Medulla oblongata (tissue), 1 donor: ENCODE results near the gene TMPRSS3.
"Not testable (repeated sequence)": the region's sequence is repeated elsewhere in the genome, so short reads cannot be mapped to it uniquely, and the experiment has no call there.

ENCODE experiments used
- DNase-seq: peaks from one replicate; pipeline ENCODE4 v3.0.0-alpha.2; 2015; ENCODE audit errors: extremely low spot score

TMPRSS3 gene

DNA sequence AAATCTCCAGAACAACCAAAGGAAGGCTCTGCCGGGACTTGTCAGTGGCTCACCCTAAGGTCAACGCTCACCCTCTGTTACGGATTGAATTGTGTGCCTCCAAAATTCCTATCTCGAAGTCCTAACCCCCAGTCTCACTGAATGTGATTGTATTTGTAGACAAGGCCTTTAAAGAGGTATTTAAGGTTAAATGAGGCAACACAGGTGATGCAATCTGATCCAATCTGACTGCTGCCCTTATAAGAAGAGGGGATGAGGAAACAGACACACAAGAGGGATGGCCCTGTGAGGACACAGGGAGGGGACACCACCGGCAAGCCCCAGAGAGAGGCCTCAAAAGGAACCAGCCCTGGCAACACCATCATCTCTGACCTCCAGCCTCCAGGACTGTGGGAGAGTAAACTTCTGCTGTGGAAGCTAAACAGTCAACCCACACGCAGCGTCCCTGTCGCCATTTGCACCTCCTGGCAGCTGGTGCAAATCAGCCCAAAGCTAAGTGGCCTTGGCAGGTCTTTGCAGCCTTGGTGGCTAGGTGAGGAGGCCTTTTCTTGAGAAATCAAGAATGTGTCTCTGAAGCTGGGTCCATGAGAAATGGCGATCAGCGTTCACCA is 32.1 kb upstream of the TMPRSS3 start:
- no peak for DNase-seq

DNA sequence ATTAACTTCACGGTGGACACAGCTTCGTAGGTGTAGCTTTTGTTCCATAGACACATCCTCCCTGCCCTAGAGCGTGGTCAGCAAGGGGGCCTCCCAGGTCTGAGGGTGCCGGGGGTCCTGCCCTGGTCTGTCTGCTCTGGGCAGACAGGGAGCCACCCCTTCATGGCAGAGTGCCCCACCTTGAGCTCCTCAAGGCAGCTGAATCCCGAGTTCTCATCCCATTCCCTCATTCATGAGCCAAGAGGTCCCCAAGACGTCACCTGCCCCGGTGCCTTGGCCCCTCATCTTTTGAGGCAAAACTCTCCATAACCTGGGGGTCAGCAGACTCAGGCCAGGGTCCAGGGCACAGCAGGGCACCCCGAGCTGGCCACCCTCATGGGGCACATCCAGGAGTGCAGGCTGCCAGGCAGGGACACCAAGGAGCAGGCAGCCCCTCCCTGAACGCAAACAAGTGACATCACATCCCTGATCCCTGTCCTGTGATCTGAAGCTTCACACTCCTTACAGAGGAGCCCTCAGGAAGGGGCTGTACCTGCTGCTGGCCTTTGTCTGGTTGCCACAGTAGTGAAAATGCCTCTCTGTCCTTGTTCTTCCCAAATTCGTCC is 31.1 kb upstream of the TMPRSS3 start:
- no peak for DNase-seq

DNA sequence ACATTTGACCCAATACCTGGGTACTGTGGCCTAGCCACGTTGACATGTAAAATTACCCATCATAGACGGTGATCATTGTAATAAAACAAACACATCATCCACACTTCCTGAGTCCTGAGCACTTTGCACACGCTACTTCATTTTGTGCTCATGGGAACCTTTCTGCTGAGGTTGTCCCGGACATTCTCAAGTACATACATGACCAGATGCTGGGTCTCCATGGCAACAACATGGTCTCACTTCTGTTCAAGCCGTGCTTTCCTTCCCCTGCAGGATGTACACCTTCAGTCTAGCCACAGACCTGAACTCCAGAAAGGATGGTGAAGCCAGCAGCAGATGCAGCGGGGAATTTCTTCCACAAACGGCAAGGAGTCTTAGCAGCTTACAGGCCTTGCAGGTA is 30.6 kb upstream of the TMPRSS3 start:
- no peak for DNase-seq

DNA sequence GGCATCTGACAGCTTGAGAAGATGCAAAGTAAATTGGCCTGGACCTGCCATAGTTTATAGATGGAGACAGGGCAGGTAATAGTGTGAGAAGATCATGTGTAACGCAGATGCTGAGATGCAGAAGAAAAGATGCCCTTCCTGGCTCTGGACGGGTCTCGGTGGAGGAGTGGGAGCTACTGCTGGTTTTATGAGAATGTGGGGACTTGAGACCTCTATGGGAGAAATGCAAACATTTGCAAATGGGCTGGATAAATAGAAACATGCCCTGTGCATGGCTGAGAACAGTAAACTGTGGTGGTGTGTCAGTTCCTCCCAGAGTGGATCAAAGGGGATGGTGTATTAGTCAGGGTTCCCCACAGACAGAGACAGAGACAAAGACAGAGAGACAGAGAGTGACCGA is 29.7 kb upstream of the TMPRSS3 start:
- no peak for DNase-seq

DNA sequence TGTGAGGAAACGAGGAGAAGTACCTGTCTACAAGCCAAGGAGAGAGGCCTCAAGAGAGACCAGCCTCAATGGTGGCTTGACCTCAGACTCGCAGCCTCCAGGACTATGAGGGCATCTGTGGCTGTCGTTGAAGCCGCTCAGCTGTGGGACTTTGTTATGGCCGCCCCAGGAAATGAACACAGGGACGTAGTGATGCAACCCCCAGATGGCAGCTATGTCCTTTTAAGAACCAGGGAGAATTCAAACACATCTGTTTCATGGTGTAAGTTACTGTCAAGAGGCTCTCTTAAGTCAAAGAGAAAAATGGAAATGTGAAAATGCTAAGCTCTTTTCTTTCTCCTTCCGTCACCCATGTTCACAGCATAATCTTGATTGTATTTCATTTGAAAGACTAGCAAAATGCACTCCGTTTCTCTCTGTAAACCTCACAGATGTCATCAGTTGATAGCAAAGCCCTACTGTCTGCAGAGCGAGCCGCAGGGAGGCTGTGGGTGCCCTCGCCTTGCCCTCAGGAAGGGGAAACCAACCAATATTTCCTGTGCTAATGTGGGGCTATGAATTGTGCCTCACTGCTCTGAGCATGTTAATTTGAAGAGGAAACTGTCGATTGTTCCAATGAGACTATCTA is 29.2 kb upstream of the TMPRSS3 start:
- DNase-seq: no peak

DNA sequence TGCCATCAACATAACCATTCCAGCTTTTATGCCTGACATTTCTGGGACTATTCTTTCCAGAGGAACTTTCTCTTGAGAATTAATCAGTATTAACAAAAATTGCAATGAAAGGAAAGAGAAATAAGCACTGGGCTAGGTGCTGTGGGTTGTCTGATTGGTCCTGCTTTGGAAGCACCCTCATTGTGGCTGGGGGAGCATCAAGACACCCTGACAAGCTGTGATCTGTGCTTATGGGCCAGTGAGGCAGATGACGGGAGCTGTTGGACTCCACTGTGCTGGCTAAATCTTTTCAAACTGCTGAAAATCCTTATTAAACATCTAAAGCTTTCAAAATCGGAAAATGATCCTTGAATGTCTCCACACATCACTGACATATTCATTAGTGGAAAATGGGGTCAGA is 27.8 kb upstream of the TMPRSS3 start:
- no peak for DNase-seq

DNA sequence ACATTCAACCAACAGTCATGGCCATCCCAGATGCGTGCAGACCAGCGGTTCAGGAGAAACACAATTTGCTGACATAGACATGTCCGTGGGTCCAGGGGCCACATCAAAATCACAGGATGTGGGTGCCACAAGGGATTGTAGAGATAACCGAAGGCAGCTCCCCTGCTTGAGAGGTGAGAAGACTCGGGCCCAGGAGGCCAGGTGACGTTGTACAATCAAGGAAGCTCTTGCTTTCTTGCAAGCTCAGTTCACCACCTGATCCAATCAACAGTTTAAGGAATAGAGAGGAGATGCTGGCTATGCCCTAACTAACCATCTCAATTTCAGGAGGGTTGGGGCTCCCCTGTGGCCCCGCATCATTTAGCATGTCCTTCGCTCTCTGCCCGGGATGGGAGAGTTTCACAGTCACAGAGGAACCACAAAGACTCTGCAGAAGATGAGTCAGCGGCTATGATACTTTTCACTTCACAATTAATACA is 27.4 kb upstream of the TMPRSS3 start:
- no peak for DNase-seq

DNA sequence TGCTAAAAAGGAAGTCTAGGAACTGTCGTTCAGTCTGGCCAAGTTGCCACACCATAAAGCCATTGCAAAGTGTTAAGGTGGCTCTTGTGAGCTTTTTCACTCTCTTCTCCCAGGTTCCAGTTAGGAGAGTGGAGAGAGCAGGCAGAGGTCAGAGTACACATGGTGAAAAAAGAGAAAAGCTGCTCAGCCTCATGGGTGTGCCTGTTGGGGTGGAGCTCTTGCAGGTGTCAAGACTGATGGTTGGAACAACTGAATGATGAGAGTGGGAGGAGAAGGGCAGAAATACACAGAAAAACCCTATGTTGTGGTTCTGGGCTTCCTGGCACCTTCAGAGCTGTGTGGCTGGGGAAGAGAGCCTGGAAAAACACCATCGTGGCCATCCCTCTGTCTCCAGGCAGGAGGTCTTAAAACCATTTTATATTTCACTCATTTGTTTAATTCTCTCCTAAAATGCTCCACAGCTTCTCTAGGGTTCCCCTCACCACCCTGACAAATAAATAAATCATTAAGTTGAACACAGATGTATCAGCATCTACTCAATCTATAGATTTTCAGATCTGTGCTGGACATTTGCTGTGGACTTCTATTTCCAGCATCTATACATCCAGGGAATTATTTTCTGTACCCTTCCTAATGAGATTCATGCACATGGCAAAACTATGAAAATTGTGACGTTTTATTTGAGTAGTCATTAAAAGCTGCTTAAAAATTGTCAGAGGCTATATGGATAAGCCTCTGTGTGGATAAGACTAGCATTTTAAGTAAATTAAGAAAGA is 25.4 kb upstream of the TMPRSS3 start:
- no peak for DNase-seq

DNA sequence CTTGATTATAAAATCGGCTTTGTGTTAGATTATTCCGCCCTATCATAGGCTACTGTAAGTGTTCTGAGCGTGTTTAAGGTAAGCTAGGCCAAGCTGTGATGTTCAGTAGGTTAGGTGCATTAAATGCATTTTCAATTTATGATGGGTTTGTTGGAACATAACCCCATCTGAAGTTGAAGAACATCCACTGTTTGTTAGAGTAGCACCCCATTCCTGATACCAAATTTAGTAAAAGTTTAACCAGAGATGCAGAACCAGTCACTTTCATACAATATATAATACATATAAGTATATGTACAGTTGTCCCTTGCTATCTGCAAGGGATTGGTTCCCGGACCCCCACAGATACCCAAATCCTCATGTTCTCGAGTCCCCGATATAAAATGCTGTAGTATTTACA is 24.0 kb upstream of the TMPRSS3 start:
- DNase-seq: no peak

DNA sequence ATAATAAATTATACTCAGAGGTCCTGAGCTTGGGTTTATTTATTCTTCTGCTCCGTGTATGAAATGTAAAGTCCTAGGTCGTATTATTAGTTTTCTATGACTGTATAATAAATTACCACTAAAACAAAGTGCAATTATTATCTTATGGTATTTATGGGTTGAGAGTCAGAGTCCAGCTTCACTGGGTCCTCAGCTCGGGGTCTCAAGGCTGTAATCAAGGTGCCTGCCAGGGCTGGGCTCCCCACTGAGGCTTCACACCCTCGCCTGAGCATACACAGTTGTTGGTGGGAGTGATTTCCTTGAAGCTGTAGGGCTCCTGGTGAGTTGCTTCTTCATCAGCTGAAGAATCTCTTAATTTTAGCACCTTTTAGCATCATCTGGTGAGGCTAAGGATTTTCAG is 23.0 kb upstream of the TMPRSS3 start:
- DNase-seq: no peak

DNA sequence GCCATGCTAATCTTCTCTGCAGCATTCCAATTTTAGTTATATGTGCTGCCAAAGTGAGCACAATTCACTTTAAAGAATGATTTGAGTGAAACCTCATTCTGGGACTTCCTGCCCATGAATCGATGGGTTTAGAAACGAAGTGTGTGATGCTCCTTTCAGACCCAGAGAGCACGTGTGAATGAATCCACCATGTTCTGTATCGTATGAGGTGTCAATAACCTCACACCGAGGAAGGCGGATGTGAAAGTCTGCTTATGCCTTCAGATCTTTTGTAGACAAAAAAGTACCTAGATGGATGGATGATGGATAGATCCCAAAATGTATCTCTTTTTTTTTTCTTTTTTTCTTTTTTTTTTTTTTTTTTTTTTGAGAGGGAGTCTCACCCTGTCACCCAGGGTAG is 21.7 kb upstream of the TMPRSS3 start:
- no peak for DNase-seq

DNA sequence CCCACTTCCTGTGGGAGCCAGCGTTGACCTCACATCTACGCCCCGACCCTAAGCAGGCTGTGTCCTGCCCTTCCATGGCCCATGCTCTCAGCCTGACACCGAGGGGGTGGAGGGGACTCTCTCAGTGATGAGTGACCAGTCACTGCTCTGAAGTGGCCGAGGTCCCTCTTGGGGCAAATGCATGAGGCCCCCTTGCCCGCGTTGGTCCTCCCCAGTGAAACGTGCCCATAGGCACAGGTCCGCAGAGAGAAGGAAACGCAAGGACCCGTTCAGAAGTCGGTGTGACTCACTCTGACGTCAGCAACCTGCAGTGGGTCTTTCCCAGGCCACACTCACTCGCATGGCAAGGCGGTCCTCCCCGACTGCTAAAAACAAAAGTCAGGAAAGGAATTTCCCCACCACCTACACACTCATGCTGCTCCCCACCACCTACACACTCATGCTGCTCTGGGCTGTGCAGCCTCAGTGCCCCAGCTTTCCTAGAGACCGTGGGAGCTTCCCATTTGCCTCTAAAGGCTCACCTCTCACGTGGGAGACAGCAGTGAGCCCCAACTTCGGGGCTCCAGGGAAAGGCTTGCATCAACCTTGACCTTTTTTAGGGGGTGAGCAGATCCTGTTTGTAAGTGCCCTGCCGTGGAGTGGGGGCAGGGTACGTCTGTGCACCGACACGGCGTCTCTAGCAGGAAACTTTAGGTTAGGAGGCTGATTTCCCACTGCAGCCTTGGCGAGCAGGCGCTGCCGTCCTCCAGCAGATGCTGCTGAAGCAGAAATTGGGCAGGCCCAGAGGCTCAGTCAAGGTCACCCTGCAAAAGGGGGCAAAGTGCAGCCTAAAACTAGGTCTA is 19.3 kb upstream of the TMPRSS3 start:
- no peak for DNase-seq

DNA sequence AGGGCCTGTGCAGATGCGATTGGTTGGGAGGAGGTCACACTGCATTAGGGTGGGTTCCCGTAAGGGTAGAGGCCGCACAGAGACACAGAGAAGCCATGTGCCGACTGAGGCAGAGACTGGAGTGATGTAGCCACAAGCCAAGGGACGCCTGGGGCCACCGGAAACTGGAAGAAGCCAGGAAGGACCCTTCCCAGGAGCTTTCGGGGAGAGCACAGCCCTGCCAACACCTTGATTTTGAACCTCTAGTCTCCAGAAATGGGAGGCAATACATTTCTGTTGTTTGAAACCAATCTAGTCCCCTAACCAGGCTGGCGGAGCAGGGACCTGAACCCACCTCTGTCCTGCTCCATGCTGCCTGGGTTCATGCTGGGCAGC is 18.7 kb upstream of the TMPRSS3 start:
- no peak for DNase-seq

DNA sequence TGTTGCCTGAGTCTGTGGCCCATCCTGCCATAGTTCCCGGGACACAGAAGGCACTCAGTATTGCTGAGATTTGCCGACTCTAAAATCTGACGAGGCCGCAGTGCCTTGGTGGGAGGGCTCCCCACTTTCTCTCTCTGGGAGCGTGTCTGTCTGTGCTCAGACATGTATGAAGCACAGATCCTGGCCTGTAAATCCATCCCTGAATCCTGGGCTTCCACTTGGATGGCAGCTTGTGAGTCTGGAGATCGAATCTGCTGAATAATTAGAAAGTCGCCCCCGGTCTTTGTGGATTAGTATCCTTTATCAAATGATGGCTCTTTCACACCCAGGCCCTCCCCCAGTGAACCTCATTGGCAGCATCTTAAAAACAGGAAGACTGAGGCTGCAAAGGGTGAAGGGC is 18.2 kb upstream of the TMPRSS3 start:
- DNase-seq: no peak

DNA sequence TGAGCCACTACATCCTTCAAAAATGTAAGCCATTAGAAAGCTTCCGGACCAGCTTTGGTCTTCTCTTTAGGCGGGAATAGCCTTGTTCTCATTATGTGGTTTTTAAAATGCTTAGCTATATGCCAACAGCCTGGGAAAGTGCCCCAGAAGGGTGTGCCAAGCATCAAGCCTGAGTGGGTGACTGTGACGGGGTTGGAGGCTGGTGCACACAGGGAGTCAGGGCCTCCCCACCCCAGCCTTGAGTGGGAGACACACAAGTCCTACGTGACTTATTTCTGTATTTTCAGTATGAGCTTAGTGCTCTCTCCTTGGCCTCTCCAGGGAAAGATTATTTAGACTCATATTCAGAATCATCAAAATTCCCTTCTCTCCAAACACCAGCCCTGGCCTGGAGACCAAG is 17.6 kb upstream of the TMPRSS3 start:
- no peak for DNase-seq

DNA sequence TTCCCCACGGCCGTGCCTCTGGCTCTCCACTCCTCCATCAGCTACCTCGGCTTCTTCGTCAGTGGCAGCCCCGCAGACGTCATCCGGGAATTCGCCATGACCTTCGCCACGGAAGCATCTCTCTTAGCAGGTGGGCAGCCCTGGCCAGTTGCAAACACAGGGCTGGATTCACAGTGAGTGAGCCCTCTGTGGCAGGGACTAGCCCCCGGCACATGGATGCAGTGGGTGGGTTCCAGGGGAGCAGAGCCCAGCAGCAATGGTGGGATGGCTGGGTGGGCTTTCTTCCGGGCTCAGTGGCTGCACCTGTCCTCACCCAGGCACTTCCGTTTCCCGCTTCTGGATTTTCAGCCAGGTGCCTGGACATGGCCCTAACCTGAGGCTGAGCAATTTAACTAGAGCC is 17.2 kb upstream of the TMPRSS3 start:
- no peak for DNase-seq

DNA sequence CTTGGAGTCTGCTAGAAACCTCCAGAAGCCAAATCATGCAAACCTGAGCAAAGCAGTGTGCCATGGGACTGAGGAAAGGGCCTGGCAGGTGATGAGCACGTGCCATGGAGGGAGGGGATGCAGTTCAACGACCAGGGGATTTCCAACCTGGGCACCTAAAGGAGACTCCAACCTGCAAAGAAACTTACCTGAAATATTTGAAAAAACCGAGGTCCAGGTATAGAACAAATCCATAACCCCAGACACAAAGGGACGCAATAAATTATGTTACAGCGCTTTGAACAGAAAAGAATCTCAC is 16.7 kb upstream of the TMPRSS3 start:
- DNase-seq: no peak

DNA sequence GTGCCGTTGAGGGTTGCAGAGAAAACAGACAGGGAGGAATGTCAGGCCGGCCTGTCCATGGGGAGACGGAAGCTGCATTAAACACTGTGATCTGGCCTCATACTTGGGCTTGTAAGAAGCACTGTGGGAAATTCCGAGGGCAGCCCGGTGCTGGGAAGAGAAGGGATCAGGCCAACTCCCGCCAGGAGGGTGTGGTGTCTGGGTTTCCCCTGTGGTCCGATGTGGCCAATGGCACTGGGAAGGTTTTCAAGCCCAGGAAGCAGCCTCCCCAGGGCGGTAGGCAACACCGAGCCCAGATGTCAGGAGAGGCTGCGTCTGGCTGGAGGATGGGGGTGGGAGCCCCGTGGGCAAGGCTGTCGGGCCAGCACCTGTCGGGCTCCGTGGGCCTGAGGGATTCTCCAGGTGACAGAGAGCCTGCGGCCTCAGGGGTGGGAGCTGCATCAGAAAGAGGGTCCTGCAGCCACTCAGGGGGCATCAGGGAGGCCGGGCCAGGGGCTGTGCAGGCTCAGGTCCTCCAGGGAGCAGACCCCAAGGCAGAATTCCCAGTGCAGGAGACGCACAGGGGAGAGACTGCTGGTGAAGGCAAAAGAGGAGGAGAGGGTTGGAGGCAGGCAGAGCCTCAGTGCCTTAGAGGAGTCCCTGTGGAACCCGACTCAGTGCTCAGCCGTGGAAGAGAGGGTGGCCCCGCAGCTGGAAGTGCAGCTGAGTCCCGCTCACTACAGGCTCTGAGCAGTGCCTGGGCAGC is 16.2 kb upstream of the TMPRSS3 start:
- DNase-seq: no peak

DNA sequence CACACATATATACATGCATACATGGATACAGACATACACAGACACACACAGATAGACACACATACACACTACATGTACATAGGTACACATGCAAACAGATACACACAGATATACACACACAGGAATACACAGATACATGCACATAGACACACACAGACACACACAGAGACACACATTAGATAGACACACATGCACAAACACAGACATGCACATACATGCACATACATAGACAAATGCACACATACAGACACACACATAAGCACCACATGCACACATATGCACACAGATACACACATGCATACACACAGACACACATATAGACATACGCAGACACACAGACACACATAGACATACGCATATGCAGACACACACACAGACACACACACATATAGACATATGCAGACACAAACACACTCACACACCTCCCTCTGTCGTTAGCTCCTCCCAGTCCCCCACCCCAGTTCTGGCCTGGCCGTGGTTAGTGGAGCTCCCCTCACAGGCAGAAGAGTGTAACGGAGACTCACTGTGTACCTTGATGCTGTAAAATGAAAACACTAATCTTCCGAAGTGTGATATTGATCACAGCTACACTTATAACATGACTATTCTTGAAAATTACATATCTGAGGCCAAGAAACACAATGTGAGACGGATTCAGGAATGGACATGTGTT is 15.5 kb upstream of the TMPRSS3 start:
- no peak for DNase-seq

DNA sequence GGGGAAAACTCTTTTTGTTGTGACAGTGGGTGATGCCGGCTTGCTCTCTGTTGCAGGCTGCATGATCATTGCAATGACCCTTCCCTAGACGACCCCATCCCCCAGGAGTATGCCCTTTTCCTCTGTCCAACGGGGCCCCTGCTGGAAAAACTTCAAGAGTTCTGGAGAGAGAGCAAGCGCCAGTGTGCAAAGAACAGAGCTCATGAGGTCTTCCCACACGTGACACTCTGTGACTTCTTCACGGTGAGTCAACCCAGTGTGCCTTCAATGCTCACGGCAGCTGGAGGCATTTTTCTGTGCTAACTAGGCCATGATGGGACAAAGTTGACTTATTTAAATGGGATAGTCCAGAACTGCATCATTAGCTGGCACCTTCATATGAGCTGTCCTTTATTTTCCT is 13.5 kb upstream of the TMPRSS3 start:
- no peak for DNase-seq

DNA sequence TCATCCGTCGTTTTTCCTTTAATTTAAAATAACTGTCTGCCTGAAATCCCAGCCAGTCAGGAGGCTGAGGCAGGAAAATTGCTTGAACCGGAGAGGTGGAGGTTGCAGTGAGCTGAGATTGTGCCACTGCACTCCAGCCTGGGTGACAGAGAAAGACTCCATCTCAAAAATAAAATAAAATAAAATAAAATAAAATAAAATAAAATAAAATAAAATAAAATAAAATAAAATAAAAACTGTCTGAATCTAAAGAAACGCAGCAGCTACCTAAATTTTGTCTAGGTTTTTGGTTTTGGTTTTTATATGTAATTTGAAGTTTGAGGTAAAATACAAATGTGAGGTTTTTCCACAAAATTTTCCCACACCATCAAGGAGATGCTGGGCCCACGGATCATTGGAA is 12.9 kb upstream of the TMPRSS3 start:
- DNase-seq: not testable (repeated sequence)
